CD4-positive, alpha-beta memory T cell (primary cell): ENCODE results near the gene CORO2A. TPM values are rescaled to one million over a fixed set of nuclear protein-coding genes. Genes with fewer than 3 reads are reported as not detected.
"Not testable (repeated sequence)": the region's sequence is repeated elsewhere in the genome, so short reads cannot be mapped to it uniquely, and the experiment has no call there.

Experiments
- CTCF ChIA-PET: fragments of 350-600 bp; sonication (Branson Sonifier 250); formaldehyde crosslinking; loops from one replicate; lab custom pipeline; 2021; ENCODE audit warnings: inconsistent platforms; ENCODE audit not compliant: partially characterized antibody; lab: Charles Lee
- POLR2A ChIA-PET: fragments of 350-600 bp; sonication (Branson Sonifier 250); formaldehyde crosslinking; loops from one replicate; lab custom pipeline; 2021; ENCODE audit not compliant: partially characterized antibody; lab: Charles Lee
- DNase-seq, 5 donors: peaks; one replicate each; pipeline versions ENCODE4 v3.0.0 to v3.0.0-alpha.2; 2020 to 2022; ENCODE audit warnings: mixed read lengths in 1 of 5
- H3K27ac ChIP-seq: one replicate; pipeline ENCODE4 v1.7.0; 2013; ENCODE audit warnings: low read depth, low read length
- H3K27me3 ChIP-seq: 2 replicates; pipeline ENCODE4 v1.7.0; 2013; ENCODE audit warnings: mild to moderate bottlenecking, low read length, moderate library complexity; ENCODE audit not compliant: insufficient read depth
- H3K36me3 ChIP-seq: 2 replicates; pipeline ENCODE4 v1.7.0; 2013; ENCODE audit warnings: mild to moderate bottlenecking, low read length, moderate library complexity; ENCODE audit not compliant: insufficient read depth
- H3K4me1 ChIP-seq: 2 replicates; pipeline ENCODE4 v1.7.0; 2013; ENCODE audit warnings: mild to moderate bottlenecking, low read length, moderate library complexity; ENCODE audit not compliant: insufficient read depth
- H3K4me3 ChIP-seq, 2 donors: one replicate each; pipeline ENCODE4 v1.7.0; 2013; ENCODE audit warnings: low read length in 2 of 2, mild to moderate bottlenecking in 1 of 2
- H3K9me3 ChIP-seq, 2 donors: one replicate each; pipeline ENCODE4 v1.7.0; 2013; ENCODE audit warnings: low read length in 2 of 2, control low read depth in 1 of 2; ENCODE audit not compliant: control insufficient read depth in 1 of 2
- H3K27ac Mint-ChIP-seq, 7 donors: one replicate each; pipeline ENCODE4 v1.8.0; 2020 to 2021; ENCODE audit warnings: mixed read lengths in 7 of 7, mild to moderate bottlenecking in 6 of 7, inconsistent platforms in 3 of 7, moderate library complexity in 3 of 7
- H3K27me3 Mint-ChIP-seq, 2 donors: one replicate each; pipeline ENCODE4 v1.8.0; 2020 to 2021; ENCODE audit warnings: mixed read lengths in 2 of 2
- H3K36me3 Mint-ChIP-seq, 2 donors: one replicate each; pipeline ENCODE4 v1.8.0; 2020 to 2021; ENCODE audit warnings: mixed read lengths in 2 of 2, inconsistent platforms in 1 of 2, mild to moderate bottlenecking in 1 of 2
- H3K4me1 Mint-ChIP-seq, 4 donors: one replicate each; pipeline ENCODE4 v1.8.0; 2020 to 2021; ENCODE audit warnings: mixed read lengths in 4 of 4, mild to moderate bottlenecking in 1 of 4
- H3K4me3 Mint-ChIP-seq, 8 donors: one replicate each; pipeline ENCODE4 v1.8.0; 2020 to 2021; ENCODE audit warnings: mixed read lengths in 8 of 8, mild to moderate bottlenecking in 7 of 8, moderate library complexity in 6 of 8, inconsistent platforms in 3 of 8
- H3K9me3 Mint-ChIP-seq, 8 donors: one replicate each; pipeline ENCODE4 v1.8.0; 2020 to 2021; ENCODE audit warnings: mixed read lengths in 8 of 8, mild to moderate bottlenecking in 5 of 8, inconsistent platforms in 3 of 8, moderate library complexity in 1 of 8
- intact Hi-C: fragments of 100-400 bp; cut with micrococcal nuclease; formaldehyde crosslinking; loops from one replicate; pipeline ENCODE4 v1.15.1; 2023
- polyA plus RNA-seq, 2 donors: library from polyadenylated mRNA; unstranded; fragments of 300-500 nt; fragmentation: Illumina TruSeq; gene quantifications; one replicate each; pipeline ENCODE4 v1.2.3, GENCODE V29; 2021
- total RNA-seq, 2 experiments: library from RNA; stranded (reverse); gene quantifications; one replicate each; pipeline ENCODE4 v1.2.3, GENCODE V29; 2021

CORO2A gene
- total and polyA plus RNA-seq, 4 experiments from 2014 or later: 4.4 to 11.9 (median 8.5) TPM

DNA sequence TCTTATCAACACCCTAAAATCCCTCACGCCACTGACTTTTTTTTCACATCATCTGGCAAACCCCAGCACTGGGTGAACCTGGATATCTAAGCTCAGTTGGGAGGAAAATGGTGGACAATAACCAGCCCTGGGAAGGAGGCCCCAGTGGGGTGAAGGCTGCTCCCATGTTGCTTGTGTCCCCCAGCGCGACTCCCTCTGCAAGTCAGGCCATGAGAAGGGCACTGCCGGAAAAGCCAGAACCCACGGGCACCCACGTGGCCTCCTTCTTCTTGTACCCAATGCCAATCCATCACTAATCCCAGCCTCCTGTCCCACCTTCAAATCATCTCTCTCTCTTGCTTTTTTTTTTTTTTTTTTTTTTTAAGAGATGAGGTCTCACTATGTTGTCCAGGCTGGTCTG is 11.4 kb downstream of the CORO2A start:
- no peak for DNase-seq
- peaks cover 4 to 7% of the 10 kb centered on the region in 2 donors for H3K36me3 Mint-ChIP-seq
- ChIA-PET POLR2A (no interaction called here), CTCF (interaction anchor here (1.2 kb wide), 1 partner anchor 11 kb away, joined by 3 read pairs; no protein-coding TSS in a partner anchor)
- H3K27ac ChIP-seq: no peak overlapping the region
- H3K4me1 ChIP-seq: peaks cover 18% of the 10 kb centered on the region
- no peaks in the 10 kb centered on the region for H3K27me3 Mint-ChIP-seq
- no peaks in the 10 kb centered on the region for H3K36me3 ChIP-seq
- intact Hi-C loops: no loop called here
- H3K27me3 ChIP-seq: no peaks in the 10 kb centered on the region
- no peaks in the 10 kb centered on the region for H3K9me3 ChIP-seq
- H3K27ac Mint-ChIP-seq: peak overlapping the region in 1 of 7 donors; percentile 29
- H3K4me1 Mint-ChIP-seq: peaks cover 26 to 70% (median 41%) of the 10 kb centered on the region in 4 donors
- H3K4me3 ChIP-seq: no peak overlapping the region
- peak overlapping the region in 1 of 8 donors; percentile 2 for H3K4me3 Mint-ChIP-seq
- H3K9me3 Mint-ChIP-seq: no peaks in the 10 kb centered on the region

DNA sequence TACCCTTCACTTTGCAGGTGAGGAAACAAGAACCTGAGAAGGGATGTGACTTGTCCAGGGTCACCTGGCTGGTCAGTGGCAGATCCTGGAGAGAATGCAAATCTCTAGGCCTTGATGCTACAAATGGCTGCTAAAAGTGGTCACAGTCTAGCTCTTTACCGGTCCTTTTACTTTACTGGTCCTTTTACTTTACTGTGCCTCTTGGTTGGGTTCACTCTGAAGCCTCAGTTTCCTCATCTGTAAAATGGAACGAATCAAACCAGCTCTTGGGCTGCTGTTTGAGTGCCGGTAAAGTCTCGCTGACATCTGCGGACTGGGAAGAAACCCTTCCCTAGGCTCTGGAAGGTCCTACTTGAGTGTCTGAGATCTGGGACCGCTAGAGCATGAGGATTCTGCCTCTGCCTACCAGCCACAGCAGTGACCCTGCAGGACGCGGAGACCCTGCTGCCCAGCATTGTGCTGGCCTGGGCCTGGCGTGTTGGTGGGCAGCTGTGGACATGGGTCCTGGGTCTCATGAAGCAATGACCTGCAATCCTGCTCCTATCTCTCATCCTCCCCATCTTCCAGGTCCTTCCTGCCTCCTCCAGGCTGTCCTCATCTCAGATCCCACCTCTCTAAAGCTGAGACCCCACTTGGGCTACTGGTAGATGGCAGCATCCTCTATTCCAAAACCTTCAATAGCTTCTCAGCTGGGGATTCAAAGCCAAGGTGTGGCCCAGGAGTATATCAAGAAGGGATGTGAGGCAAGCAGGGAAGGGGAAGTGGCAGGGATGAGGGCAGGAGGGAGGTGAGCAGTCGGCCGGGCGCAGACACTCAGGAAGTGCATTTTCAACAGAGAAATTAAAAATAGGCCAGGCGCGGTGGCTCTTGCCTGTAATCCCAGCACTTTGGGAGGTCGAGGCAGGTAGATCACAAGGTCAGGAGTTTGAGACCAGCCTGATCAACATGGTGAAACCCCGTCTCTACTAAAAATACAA is 13.3 kb downstream of the CORO2A start:
- H3K4me1 Mint-ChIP-seq: peaks cover 20 to 55% (median 36%) of the 10 kb centered on the region in 4 donors
- CTCF ChIA-PET: interaction anchor here (1.6 to 1.8 kb wide), 2 partner anchors 11 to 595 kb away, joined by 3 read pairs; no protein-coding TSS in a partner anchor

DNA sequence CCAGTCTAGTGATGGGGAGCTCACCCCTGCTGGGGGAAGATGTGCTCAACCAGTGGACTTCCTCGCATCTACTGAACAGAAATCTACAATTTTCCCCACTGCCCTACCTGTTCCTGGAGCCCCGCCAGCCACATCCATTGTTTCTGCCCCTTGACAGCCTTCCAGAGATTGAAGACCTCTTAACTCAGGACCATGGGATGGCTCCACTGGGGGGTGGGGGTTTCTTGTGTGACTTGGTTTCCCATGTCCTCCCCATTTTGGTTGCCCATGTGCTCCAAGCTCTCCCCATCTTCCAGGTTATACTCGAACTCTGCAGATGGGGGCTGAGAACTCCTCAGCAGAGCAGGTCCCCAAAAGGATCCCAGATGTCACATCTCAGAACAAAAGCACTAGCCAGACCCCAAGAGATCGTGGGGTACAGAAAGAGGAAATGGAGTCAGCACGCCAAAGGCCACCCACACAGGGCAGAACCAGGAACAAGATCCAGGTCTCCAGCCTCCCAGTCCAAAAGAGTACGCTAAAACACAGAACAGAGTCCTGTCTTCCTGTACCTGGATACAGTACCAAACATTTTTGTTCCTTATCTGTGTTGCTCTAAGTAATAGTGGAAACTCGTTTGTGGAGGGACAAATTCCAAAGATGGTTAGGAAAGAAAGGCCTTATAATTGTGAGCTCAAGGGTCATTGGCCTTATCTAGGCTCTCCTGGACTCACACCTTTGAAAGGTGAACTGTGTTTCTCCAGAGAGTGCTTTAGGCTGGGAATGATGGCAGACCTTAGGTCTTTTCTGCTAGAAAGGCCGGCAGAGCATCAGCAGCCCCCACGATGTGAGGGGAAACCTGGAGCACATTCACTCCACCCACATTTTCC is 15.8 kb downstream of the CORO2A start:
- Mint-ChIP-seq H3K9me3 (no peaks in the 10 kb centered on the region), H3K4me1 (peaks cover 15 to 55% (median 32%) of the 10 kb centered on the region in 4 donors), H3K4me3 (no peak overlapping the region), H3K36me3 (peaks cover 0 to 2% of the 10 kb centered on the region in 2 donors), H3K27ac (peak overlapping the region in 6 of 7 donors; percentile 22 to 84 (median 44)), H3K27me3 (no peaks in the 10 kb centered on the region)
- DNase-seq: no peak
- Histone ChIP-seq H3K27me3 (no peaks in the 10 kb centered on the region), H3K4me1 (peaks cover 11% of the 10 kb centered on the region), H3K9me3 (no peaks in the 10 kb centered on the region), H3K4me3 (no peak overlapping the region), H3K27ac (no peak overlapping the region), H3K36me3 (no peaks in the 10 kb centered on the region)
- POLR2A ChIA-PET: no interaction called here
- CTCF ChIA-PET: interaction anchor here (1.6 kb wide), 1 partner anchor 9 kb away, joined by 3 read pairs; no protein-coding TSS in a partner anchor
- intact Hi-C loops: no loop called here

More for the DNA sequence above, 13.3 kb downstream of the CORO2A start:
- DNase-seq: no peak
- Histone ChIP-seq H3K36me3 (no peaks in the 10 kb centered on the region), H3K4me3 (no peak overlapping the region), H3K27ac (no peak overlapping the region), H3K4me1 (peaks cover 11% of the 10 kb centered on the region), H3K27me3 (no peaks in the 10 kb centered on the region), H3K9me3 (no peaks in the 10 kb centered on the region)
- intact Hi-C loops: no loop called here
- Mint-ChIP-seq H3K36me3 (peaks cover 0 to 7% of the 10 kb centered on the region in 2 donors), H3K4me3 (peak overlapping the region in 1 of 8 donors; percentile 17), H3K27ac (peak overlapping the region in 2 of 7 donors; percentile 37 to 66), H3K9me3 (no peaks in the 10 kb centered on the region), H3K27me3 (no peaks in the 10 kb centered on the region)
- POLR2A ChIA-PET: no interaction called here

DNA sequence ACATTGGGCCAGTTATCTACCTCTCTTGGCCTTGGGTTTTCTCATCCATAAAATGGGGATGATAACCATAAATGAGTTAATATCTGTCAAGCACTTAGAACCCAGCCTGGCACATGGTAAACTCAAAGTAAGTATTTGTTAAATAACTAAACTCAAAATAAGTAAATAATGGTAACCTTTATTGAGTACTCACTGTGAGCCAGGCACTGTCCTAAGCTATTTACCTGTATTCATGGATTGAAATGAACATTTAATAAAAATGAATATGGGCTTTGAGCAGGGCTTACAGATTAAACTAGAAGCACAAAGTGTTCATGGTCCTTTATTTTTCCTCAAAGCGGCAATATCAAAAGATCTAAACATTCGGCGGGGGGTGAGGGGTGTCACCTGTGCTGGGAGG is 16.7 kb downstream of the CORO2A start:
- Histone ChIP-seq H3K36me3 (no peaks in the 10 kb centered on the region), H3K4me1 (peaks cover 11% of the 10 kb centered on the region), H3K27ac (no peak overlapping the region), H3K9me3 (no peaks in the 10 kb centered on the region), H3K27me3 (no peaks in the 10 kb centered on the region), H3K4me3 (no peak overlapping the region)
- intact Hi-C loops: no loop called here
- Mint-ChIP-seq H3K9me3 (no peaks in the 10 kb centered on the region), H3K27ac (peak overlapping the region in 4 of 7 donors; percentile 22 to 84 (median 56)), H3K4me1 (peaks cover 20 to 55% (median 30%) of the 10 kb centered on the region in 4 donors), H3K4me3 (no peak overlapping the region), H3K36me3 (no peaks in the 10 kb centered on the region), H3K27me3 (no peaks in the 10 kb centered on the region)
- ChIA-PET POLR2A (no interaction called here), CTCF (no interaction called here)
- no peak for DNase-seq

DNA sequence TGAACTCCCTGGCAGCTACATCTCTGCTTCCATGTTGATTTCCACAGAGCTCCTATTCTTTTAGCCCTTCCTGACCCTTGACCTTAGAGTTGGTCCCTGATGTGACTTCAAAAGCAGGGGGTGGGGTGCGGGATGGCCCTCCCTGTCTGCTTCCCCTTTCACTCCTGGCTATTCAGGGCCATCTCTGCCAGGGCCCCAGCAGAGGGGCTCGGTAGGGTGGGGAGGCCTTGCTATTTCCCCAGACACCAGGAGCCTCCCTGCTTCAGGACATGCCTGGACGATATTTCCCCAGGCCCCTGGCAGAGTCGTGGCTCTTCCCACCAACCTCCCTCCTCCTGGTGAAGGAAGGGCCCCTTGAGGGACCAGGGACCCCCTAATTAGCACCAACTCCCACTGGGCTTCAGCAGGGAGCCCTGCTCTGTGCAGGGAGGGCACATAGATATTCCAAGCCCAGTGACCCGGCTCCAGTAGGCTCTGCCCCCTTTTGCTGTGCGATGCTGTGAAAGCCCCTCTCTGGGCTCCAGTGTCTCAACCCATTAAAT is 17.3 kb downstream of the CORO2A start:
- H3K27me3 ChIP-seq: no peaks in the 10 kb centered on the region
- ChIA-PET POLR2A (no interaction called here), CTCF (interaction anchor here (0.9 kb wide), 1 partner anchor 10 kb away, joined by 3 read pairs; no protein-coding TSS in a partner anchor)
- no peak for DNase-seq
- no peak overlapping the region for H3K27ac ChIP-seq
- Mint-ChIP-seq H3K9me3 (peaks cover 0 to under 1% (median 0%) of the 10 kb centered on the region in 8 donors), H3K27me3 (no peaks in the 10 kb centered on the region), H3K4me3 (no peak overlapping the region), H3K36me3 (no peaks in the 10 kb centered on the region), H3K4me1 (peaks cover 17 to 53% (median 28%) of the 10 kb centered on the region in 4 donors), H3K27ac (peak overlapping the region in 2 of 7 donors; percentile 42 to 57)
- no peaks in the 10 kb centered on the region for H3K36me3 ChIP-seq
- no peak overlapping the region for H3K4me3 ChIP-seq
- H3K4me1 ChIP-seq: peaks cover 11% of the 10 kb centered on the region
- intact Hi-C loops: no loop called here
- no peaks in the 10 kb centered on the region for H3K9me3 ChIP-seq

DNA sequence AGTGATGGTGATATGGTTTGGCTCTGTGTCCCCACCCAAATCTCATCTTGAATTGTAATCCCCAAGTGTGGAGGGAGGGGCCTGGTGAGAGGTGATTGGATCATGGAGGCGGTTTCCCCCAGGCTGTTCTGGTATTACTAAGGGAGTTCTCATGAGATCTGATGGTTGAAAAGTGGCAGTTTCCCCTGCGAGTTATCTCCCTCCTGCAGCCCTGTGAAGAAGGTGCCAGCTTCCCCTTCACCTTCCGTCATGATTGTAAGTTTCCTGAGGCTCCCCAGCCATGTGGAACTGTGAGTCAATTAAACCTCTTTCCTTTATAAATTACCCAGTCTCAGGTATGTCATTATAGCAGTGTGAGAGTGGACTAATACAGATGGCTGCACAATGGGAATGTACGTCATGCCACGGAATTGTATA is 17.9 kb downstream of the CORO2A start:
- H3K9me3 ChIP-seq, DNase-seq, H3K9me3 Mint-ChIP-seq, H3K27me3 Mint-ChIP-seq, POLR2A ChIA-PET, H3K4me3 Mint-ChIP-seq, H3K36me3 ChIP-seq, H3K4me3 ChIP-seq, H3K36me3 Mint-ChIP-seq, H3K27ac ChIP-seq, intact Hi-C loops, H3K27me3 ChIP-seq: not testable (repeated sequence)
- peaks cover 13% of the 10 kb centered on the region for H3K4me1 ChIP-seq
- Mint-ChIP-seq H3K27ac (peak overlapping the region in 3 of 7 donors; percentile 2 to 70 (median 63)), H3K4me1 (peaks cover 19 to 55% (median 30%) of the 10 kb centered on the region in 4 donors)
- CTCF ChIA-PET: interaction anchor here (0.9 kb wide), 1 partner anchor 11 kb away, joined by 3 read pairs; no protein-coding TSS in a partner anchor
